GM21528 (cell line): ENCODE data around the gene C4orf36.

Experiments used
- ATAC-seq: cut with Tn5 transposase; IDR thresholded peaks from one replicate; pipeline ENCODE4 v1.9.1; 2021; ENCODE audit warnings: mild to moderate bottlenecking, moderate library complexity; ENCODE audit not compliant: unreplicated experiment, low FRiP score

The C4orf36 gene, protein sequence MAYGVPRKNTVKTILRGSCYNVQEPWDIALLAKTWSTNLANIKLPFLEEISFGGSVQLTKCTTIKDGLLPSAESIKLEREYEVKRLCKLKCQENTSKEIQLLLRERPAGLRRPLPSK

DNA sequence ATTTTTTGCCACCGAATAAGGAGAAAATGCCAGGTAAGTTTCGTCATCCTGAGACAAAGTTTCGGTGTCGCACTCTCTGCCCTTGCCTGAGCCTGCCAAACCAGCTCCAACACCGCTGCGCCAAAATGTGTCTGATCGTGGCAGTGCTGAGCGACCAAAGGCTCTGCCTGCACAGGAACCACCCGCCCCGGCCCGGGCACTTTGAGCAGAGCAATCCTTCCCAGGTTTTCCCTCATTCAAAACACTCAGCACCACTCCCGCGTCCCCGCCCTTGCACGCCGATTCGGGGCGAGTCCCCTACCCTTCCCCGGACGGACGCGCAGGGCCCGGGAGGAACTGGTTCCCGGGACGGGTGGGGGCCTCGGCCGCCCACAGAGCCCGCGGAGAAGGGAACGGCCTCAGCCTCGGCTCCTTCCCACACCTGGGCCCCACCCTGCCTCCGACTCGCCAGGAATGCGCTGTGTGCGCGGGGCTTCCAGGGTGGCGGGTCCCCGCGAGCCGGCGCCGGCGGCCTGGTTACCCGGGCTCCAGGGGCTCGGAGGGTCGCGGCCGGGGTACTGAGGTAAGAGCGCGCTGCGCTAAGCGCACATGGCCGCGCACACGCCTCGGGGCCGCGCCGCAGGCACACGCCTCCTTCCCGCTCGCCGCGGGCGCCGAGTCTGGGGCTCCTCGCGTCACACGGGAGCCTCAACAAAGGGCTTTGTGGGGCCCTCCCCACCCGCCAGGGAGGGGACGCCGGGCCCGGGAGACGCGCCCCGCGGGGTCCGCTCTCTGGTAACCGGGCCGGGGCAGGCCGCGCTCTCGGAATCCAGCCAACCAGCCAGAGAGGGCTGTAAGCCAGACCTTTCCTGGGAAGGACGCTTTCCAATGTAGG is at the start of gene C4orf36:
Gene C4orf36 (minus strand): TSS at position 661 of the 874 bp plus-strand sequence. CDS start 902 bp downstream, outside the sequence.
- peak; percentile 62 for ATAC-seq

DNA sequence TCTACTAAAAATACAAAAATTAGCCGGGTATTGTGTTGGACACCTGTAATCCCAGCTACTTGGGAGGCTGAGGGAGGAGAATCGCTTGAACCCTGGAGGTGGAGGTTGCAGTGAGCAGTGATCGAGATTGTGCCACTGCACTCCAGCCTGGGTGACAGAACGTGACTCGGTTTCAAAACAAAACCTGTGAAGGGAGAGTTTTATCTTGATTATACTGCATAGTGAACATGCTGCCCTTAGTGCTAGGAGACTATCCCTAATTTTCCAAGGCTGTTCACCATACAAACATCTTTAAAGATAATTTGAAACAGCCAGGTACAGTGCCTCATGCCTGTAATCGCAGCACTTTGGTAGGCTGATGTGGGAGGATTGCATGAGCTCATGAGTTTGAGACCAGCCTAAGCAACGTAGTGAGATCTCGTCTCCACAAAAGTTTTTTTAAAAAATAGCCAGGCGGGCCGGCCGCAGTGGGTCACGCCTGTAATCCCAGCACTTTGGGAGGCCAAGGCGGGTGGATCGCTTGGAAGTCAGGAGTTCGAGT is 48.8 kb upstream of the C4orf36 start:
- no peak for ATAC-seq

DNA sequence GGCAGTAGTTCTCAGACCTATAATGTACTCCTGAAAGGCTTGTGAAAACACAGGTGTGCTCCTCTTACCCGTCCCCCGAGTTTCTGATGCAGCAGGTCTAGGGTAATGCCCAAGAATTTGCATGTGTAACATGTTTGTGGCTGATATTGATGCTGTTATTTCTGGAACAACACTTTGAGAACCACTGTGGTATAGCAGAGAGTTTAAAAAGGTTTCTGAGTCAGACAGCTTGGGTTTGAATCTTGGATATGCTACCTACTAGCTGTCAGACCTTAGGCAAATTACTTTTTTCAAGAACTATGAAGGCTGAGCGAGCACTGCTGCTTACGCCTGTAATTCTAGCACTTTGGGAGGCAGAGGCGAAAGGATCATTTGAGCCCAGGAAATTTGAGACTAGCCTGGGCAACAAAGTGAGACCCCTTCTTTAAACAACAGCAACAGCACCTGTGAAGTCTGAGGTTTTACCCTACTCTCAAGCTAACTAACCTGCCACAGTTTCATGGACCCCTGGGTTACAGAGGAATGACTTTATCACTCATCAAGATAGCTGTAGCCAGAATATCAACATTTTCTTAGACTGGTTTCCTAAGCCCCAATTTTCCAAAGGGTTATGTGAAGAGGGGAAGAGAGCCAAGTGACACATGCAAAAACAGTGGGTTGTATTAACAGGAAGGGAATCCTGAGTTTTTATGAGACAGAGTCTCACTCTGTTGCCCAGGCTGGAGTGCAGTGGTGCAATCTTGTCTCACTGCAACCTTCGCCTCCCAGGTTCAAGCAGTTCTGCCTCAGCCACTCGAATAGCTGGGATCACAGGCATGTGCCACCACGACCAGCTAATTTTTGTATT is 47.7 kb upstream of the C4orf36 start:
- ATAC-seq: peak; percentile 65

DNA sequence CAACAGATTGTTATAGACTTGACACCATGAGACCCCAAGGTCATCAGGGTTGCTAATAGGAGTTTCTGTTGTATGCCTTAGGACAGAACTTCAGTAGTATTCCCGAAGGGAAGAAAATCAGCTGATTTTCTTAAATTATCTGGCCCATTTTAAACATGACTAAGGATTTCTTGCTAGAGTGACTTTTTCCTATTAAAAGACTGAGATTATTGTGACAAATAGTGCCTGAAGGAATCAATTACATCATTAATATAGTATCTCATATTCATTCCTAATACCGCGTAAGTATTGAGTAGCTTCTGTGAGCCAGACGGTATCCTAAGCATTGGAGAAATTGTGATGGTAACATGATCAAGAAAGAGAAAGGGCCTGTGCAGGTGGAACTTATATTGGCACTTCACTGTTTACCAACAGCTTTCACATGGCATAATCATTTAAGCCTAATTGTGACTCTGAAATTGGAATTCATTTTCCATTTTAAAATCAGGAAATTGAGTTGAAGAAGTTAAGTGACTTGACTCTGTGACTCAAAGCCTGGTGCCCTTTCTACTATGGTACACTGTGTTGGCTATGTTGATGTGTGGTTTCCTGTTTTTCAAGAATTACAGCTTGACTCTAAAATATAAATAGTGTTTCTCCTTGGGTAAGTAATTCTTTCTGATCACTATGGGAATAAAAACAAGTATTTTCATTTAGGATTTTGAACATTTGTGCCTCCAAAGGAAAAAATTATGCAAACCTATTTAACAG is 46.7 kb upstream of the C4orf36 start:
- no peak for ATAC-seq

DNA sequence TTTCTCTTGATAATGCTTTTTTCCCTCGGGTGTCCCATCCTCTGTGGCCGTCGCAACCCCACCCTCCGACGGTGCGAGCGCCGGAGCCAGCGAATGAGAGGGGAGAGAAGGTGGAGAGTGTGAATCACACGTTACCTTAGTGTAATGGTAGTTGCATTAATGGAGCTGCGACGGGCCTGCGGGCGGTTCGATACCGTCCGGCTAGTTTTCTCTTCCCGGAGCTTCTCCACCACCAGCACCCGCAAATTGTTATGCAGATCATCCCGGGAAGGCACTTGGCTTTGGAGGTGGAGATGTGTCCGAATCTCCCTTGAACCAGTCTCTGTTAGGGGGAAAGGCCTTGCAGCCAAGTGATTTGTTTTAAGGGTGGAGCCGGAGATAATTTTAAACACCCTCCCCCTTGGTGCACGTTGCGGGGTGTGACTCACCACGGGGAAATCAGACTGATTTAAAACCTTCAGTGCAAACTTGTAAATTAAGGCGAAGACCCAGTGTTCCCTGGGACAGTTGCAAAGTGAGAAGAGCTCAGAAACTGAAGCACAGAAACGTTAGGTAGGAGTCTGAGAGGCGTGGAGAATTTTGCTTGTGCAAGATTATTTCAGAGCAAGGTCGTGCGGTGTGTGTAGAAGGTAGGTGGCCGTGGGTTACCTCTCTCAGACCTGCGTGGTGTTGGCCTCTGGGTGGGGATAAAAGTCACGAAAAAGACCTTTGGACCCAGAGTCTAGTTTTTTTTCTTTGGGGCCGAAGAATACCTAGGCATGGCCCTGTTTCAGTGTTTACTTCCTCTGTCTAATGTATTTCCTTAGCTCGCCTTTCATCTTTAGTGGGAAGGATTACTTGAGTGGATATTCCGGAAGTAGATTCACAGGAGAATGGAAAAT is 43.9 kb upstream of the C4orf36 start:
- ATAC-seq: peak; percentile 33

DNA sequence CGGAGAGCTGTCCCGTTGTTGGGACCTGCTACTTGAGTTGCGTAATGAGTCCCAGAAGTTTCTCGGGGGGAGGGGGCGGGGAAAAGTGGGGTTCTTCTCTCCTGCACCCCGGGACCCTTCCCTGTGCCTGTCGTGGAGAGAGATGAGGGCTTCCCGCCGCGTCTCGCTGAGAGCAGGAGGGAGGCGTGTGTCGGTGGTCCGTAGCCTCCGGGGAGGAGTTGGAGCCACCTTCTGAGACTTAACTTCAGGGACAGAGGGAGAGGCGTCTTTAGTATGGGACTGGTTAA is 43.3 kb upstream of the C4orf36 start:
- ATAC-seq: no peak

DNA sequence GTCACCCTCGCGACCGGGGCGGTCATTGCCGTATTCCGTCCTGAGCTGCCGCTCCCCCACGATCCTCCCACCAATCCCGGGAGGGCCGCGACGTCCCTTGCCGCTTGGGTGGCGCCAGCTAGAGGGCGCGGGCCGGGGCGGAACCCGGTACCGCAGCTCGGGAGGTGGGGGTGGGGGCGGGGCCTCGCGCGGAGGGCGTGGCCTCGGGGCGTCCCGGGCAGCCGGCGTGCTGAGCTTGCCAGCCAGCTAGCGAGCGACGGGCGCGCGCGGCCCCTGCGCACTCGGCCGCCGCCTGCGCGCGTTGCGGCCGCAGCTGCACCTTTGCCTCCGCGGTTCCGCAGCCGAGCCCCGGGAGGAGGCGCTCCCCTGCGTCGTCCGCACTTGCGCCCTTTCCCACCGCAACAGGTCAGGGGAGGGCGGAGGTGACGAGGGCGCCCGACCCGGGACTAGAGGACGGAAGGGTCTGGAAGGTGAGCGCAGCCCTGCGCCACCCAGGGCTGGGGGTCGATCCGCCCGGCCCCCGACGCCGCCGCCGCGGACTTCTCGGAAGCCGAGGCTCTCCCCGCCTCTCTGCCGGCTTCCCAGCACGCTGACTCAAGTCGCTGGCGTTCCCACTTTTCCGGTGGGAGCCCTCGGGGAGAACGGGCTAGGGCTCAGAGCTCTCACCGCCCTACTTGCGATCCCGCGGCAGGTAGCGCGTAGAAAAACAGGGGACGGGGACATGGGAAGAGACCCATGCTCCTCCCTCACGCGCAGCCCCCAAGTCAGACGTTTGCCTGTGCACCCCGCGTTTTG is 42.7 kb upstream of the C4orf36 start, which contains the start of gene AFF1:
Gene AFF1 (plus strand): TSS at position 241 of the 795 bp plus-strand sequence. CDS start 13,523 bp downstream, outside the sequence.
- peak; percentile 48 for ATAC-seq

DNA sequence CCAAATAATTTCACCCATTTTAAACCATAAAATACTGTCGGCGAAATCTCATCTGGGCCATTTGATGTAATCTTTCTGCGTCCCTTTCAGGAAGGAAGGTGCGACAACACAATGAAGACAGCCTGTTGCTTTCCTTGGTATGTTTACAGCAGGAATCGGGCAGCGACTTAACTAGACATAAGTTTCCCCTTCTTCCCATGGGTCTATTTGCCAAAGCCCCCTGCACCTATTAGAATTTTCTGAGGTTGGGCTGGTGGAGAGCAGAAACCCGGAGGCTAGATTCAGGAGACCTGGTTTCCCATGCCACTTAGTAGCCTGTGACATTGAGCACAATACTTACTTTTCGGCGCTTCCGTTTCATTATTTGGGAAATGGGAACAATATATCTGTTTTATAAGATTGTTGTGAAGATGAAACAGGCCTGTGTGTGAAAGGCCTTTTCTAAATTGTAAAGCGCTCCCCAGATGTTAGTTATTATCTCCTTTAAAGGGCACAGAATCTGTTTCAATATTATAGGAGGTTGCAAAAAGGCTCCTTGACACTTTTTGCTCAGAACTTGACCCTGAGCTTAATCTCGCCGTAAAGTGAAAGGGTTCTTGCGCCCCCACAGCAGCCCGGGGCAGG is 42.0 kb upstream of the C4orf36 start:
- ATAC-seq: no peak

DNA sequence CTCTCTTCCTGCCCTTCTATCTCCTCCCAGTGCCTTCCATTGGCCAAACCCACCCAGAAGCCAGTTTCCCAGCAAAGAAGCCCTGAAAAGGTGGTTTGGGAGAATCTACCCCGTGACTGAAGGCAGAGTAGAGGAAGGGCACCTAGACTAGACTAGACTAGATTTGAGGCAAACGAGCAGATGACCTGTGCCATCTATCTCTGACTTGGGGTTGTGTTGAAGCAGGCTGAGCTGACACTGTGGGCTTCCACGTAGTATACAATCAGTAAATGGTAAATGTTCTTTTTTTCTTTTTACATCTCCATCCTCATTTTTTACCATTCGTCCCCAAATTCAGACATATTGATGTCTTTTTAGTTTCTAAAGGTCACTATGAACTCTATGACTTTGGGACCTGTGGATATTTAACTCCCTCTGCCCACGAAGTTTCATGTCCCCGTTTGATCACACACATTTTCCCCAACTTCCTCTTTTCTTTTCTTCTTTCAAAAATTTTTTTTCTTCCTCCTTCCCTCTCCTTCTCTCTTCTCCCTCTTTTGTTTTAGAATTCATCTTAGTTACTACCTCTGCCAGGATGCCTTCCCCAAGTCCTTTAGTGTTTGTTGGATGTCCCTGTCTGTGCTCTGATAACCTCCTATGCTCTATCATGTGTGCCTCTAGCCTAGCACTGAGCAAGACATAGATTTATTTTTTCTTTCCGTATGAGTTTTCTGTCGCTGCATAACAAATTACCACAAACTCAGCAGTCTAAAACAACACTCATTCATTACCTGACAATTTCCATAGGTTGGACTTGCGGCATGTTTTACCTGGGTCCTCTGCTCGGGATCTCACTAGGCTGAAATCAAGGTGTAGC is 36.4 kb upstream of the C4orf36 start:
- no peak for ATAC-seq

DNA sequence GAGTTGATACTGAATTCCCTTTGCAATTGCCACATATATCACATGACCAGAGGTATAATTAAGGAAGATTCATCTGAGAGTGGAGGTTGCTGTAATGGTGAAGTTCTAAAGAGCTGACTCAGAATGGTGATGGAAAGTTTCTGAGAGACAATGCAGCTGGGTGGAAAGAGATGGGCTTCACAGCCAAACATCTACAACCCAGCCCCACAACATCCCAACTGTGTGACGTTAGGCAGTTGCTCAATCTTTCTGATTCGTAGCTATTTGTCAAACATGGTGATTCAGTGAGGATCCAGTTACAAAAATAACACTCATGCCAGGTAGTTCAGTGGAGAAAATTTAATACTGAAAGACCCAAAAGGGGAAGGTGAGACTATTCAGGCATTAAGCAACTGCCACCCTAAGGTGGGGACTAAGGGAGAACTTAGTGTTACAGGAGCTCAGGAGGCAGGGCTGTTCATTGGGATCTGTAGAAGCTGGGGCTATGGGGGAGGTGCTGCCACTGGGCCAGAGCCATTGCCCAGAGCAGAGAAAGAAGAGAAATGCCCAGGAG is 35.7 kb upstream of the C4orf36 start:
- no peak for ATAC-seq

DNA sequence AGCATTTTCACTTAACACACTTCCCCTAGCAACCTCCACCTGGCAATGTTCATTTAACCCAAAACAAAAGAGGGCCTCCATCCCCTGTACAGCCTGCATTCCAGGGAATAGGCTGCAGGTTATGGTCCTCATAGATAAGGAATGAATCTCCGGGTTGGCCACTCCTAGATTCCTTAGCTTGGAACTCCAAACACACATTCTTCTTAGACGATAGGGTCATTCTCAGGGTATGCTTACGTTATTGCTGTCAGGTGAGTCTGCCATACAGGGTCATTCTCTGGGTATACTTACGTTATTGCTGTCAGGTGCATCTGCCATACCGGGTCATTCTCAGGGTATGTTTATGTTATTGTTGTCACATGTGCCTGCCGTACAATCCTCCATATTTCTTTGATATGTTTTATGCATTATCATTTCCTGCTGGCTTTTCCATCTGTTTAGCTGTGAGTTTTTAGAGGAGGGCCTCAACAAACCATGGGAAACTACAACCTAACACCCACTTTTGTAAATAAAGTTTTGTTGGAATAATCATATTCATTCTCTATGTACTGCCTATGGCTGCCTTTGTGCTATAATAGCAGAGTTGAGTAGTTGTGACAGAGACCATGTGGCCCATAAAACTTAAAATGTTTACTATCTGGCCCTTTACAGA is 34.3 kb upstream of the C4orf36 start:
- ATAC-seq: no peak

DNA sequence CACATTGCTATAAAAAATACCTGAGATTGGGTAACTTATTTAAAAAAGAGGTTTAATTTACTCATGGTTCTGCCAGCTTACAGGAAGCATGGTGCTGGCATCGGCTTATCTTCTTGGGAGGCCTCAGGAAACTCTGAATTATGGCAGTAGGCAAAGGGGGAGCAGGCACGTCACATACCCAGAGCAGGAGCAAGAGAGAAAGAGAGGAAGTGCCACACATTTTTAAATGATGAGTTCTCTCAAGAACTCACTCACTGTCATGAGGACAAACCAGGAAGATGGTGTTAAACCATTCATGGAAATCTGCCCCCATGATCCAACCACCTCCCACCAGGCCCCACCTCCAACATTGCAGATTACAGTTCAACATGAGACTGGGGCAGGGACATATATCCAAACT is 32.6 kb upstream of the C4orf36 start:
- ATAC-seq: no peak

DNA sequence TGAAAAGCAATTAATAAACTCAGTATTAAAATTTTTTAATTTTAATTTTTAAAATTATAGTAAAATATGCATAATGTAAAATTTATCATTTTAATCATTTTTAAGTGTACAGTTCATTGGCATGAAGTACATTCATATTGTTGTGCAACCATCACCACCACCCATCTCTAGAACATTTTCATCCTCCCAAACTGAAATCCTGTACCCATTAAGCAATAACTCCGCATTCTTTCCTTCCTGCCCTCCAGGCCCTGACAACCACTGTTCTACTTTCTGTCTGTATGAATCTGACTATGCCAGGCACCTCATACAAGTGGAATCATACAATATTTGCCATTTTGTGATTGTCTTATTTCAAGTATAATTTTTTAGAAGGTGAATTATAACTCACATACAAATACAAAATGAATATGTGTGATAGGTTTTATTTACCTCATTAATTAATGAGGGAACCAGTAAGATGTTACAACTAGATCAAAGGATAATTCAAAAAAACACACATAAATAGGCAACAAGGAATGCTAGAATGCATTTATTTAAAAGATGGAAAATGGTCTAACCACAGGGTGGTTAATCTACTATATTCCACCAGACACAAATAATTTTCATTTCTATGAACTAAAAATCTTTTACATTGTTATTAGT is 29.5 kb upstream of the C4orf36 start:
- no peak for ATAC-seq

DNA sequence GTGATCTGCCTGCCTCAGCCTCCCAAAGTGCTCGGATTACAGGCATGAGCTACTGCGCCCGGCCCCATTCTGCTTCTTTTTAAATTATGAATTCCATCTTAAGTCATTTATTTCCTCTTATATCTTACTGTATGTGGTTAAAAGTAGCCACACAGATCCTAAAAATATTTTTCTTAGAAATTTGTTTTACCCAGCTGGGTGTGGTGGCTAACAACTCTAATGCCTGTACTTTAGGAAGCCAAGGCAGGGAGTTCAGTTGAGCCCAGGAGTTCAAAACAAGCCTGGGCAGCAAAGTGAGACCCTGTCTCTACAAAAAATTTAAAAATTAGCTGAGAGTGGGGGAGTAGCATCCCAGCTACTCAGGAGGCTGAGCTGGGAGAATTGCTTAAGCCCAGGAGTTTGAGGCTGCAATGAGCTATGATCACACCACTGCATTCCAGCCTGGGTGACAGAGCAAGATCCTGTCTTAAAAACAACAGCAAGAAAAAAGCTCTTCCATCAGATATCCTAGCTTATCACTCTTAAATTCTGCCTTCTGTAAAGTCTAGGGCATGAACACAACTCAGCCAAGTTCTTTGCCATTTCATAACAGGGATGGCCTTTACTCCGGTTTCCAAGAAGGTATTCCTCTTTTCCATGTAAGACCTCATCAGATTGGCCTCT is 27.5 kb upstream of the C4orf36 start:
- ATAC-seq: no peak

DNA sequence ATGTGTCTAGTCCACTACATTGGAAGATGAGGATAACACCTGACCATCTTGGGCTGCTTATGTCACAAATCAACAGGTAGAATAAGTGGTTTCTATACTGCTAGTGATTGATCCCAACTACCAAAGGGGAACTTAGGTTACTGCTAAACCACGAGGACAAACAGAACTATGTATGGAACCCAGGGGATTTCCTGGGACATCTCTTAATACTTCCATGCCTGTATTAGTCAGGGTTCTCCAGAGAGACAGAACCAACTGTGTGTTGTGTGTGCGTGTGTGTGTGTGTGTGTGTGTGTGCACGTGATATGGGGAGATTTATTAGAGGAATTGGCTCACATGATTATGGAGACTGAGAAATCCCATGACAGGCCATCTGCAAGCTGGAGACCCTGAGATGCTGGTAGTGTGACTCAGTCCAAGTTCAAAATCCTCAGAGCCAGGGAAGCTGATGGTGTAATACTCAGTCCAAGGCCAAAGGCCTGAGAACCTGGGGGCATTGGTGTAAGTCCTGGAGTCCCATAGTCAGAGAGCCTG is 26.4 kb upstream of the C4orf36 start:
- ATAC-seq: no peak
